ENCODE data around the gene RFX2. TPM values are rescaled to one million over a fixed set of nuclear protein-coding genes. Genes with fewer than 3 reads are reported as not detected.

Gene RFX2
- total and polyA plus RNA-seq, 4 donors, result 0.67 to 5.1 (median 2.8) TPM

DNA sequence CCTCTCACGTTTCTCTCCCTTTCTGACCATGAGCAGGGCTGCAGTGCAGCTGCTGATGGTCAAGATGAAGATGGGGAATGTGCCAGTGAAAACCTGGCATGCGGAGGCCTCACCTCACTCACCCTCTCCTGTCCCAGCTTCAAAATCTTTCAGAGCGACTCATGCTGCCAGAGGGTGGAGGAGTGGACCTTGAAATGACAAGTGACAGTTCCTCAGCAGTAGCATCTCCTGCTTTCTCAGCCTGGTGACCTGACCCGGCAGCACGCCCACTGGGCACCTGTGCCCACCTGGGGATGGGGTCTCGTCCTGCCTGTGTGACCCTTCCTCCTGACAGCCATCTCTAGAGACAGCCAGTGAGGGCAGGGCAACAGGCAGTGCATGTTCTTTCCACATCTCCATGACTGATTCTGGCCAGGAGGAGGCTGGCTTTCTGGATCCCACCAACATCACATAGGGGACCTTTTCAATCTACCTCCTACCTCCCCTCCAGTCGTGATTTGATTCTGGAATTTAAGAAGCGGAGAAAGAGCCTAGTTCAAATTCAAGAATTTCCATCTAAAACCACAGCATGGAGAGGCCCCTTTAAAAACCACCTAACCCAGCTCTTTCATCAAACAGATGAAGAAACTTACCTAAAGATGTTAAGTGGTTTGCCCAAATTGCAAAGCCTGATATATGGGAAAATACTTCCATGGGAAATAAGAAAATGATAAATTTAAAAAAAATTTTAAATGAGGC, 45.8 kb downstream of the RFX2 start:
- no peak overlapping the region for H3K27ac ChIP-seq (ENCODE audit: low read depth in 1 of 2, low read length in 2 of 2)
- no peaks in the 10 kb centered on the region for H3K36me3 ChIP-seq (ENCODE audit: control insufficient read depth in 4 of 4, insufficient read depth in 3 of 4, low read depth in 1 of 4, low read length in 3 of 4)
- no peak overlapping the region for H3K9ac ChIP-seq (ENCODE audit: low read depth in 1 of 2, low read length in 2 of 2)
- 76% methylated on average over 8 of the region's 8 CpGs for WGBS
- TF ChIP-seq, protein P1, sequence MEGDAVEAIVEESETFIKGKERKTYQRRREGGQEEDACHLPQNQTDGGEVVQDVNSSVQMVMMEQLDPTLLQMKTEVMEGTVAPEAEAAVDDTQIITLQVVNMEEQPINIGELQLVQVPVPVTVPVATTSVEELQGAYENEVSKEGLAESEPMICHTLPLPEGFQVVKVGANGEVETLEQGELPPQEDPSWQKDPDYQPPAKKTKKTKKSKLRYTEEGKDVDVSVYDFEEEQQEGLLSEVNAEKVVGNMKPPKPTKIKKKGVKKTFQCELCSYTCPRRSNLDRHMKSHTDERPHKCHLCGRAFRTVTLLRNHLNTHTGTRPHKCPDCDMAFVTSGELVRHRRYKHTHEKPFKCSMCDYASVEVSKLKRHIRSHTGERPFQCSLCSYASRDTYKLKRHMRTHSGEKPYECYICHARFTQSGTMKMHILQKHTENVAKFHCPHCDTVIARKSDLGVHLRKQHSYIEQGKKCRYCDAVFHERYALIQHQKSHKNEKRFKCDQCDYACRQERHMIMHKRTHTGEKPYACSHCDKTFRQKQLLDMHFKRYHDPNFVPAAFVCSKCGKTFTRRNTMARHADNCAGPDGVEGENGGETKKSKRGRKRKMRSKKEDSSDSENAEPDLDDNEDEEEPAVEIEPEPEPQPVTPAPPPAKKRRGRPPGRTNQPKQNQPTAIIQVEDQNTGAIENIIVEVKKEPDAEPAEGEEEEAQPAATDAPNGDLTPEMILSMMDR (IDR thresholded peaks at IDR 0.05; ENCODE audit: low read depth, low read length, missing input control), result no peak
- TF ChIP-seq, protein P2, sequence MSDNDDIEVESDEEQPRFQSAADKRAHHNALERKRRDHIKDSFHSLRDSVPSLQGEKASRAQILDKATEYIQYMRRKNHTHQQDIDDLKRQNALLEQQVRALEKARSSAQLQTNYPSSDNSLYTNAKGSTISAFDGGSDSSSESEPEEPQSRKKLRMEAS (IDR thresholded peaks at IDR 0.05), result no peak
- TF ChIP-seq YY1 (IDR thresholded peaks at IDR 0.05) (no peak), FOXA1 (IDR thresholded peaks at IDR 0.05) (no peak), RAD21 (IDR thresholded peaks at IDR 0.05) (no peak), NR2F2 (IDR thresholded peaks at IDR 0.05) (no peak), FOXA2 (IDR thresholded peaks at IDR 0.05) (no peak), SP1 (IDR thresholded peaks at IDR 0.05) (no peak), EGR1 (IDR thresholded peaks at IDR 0.05; ENCODE audit: low read depth in 2 of 2) (no peak), HNF4G (IDR thresholded peaks at IDR 0.05) (no peak), GABPA (IDR thresholded peaks at IDR 0.05 in 1 of 2, conservative IDR thresholded peaks at IDR 0.05 in 1 of 2) (no peak), TAF1 (conservative IDR thresholded peaks at IDR 0.05) (no peak), JUND (IDR thresholded peaks at IDR 0.05) (no peak), HNF4A (conservative IDR thresholded peaks at IDR 0.05) (no peak), RXRA (IDR thresholded peaks at IDR 0.05) (no peak)
- TF ChIP-seq, protein P3, sequence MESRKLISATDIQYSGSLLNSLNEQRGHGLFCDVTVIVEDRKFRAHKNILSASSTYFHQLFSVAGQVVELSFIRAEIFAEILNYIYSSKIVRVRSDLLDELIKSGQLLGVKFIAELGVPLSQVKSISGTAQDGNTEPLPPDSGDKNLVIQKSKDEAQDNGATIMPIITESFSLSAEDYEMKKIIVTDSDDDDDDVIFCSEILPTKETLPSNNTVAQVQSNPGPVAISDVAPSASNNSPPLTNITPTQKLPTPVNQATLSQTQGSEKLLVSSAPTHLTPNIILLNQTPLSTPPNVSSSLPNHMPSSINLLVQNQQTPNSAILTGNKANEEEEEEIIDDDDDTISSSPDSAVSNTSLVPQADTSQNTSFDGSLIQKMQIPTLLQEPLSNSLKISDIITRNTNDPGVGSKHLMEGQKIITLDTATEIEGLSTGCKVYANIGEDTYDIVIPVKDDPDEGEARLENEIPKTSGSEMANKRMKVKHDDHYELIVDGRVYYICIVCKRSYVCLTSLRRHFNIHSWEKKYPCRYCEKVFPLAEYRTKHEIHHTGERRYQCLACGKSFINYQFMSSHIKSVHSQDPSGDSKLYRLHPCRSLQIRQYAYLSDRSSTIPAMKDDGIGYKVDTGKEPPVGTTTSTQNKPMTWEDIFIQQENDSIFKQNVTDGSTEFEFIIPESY (IDR thresholded peaks at IDR 0.05), result no peak
- TF ChIP-seq, protein P4, sequence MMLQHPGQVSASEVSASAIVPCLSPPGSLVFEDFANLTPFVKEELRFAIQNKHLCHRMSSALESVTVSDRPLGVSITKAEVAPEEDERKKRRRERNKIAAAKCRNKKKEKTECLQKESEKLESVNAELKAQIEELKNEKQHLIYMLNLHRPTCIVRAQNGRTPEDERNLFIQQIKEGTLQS (IDR thresholded peaks at IDR 0.05), result no peak
- TF ChIP-seq, protein P5, sequence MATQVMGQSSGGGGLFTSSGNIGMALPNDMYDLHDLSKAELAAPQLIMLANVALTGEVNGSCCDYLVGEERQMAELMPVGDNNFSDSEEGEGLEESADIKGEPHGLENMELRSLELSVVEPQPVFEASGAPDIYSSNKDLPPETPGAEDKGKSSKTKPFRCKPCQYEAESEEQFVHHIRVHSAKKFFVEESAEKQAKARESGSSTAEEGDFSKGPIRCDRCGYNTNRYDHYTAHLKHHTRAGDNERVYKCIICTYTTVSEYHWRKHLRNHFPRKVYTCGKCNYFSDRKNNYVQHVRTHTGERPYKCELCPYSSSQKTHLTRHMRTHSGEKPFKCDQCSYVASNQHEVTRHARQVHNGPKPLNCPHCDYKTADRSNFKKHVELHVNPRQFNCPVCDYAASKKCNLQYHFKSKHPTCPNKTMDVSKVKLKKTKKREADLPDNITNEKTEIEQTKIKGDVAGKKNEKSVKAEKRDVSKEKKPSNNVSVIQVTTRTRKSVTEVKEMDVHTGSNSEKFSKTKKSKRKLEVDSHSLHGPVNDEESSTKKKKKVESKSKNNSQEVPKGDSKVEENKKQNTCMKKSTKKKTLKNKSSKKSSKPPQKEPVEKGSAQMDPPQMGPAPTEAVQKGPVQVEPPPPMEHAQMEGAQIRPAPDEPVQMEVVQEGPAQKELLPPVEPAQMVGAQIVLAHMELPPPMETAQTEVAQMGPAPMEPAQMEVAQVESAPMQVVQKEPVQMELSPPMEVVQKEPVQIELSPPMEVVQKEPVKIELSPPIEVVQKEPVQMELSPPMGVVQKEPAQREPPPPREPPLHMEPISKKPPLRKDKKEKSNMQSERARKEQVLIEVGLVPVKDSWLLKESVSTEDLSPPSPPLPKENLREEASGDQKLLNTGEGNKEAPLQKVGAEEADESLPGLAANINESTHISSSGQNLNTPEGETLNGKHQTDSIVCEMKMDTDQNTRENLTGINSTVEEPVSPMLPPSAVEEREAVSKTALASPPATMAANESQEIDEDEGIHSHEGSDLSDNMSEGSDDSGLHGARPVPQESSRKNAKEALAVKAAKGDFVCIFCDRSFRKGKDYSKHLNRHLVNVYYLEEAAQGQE (IDR thresholded peaks at IDR 0.05), result no peak
- no peaks in the 10 kb centered on the region for H3K9me3 ChIP-seq (ENCODE audit: control insufficient read depth in 4 of 4, low read length in 3 of 4)
- H3K27me3 ChIP-seq (ENCODE audit: control insufficient read depth in 4 of 4, insufficient read depth in 4 of 4, low read length in 3 of 4), result no peaks in the 10 kb centered on the region
- no peak for DNase-seq (ENCODE audit: low spot score)
- H3K4me1 ChIP-seq (ENCODE audit: control insufficient read depth in 4 of 4, insufficient read depth in 4 of 4, low read length in 3 of 4), result peaks cover 4 to 25% (median 19%) of the 10 kb centered on the region in 4 donors
- no peak overlapping the region for H3K4me3 ChIP-seq (ENCODE audit: low read depth in 1 of 3, low read length in 3 of 3)
